ENCODE data around the gene CDC14C. TPM values are rescaled to one million over a fixed set of nuclear protein-coding genes. Genes with fewer than 3 reads are reported as not detected.

Gene CDC14C
- total RNA-seq, 4 donors from 2014 or later = not detected

- no peaks in the 10 kb centered on the region for H3K27me3 ChIP-seq
- WGBS, 2 donors (ENCODE audit: low coverage in 1 of 2) = 82 to 98% methylated on average over 2 of the region's 2 CpGs
- no peak overlapping the region for H3K4me3 ChIP-seq
- H3K9me3 ChIP-seq = no peaks in the 10 kb centered on the region
- in situ Hi-C loops (cut with MboI; ENCODE audit: low pct_ligation_motif_present in 1 of 4, low pct_unique_long_range_greater_than_20kb in 1 of 4, low sequenced_read_pairs in 3 of 4) (no loop called here), intact Hi-C loops (cut with DNase I; ENCODE audit: low total_unique reads) (no loop called here)
- H3K27ac ChIP-seq = no peak overlapping the region
- TF ChIP-seq POLR2A (IDR thresholded peaks at IDR 0.05) (no peak), CTCF (IDR thresholded peaks at IDR 0.05) (no peak), EP300 (IDR thresholded peaks at IDR 0.05; ENCODE audit: low read depth) (no peak), POLR2AphosphoS5 (IDR thresholded peaks at IDR 0.05) (no peak)
- DNase-seq = no peak
- H3K36me3 ChIP-seq = no peaks in the 10 kb centered on the region
- no peaks in the 10 kb centered on the region for H3K4me1 ChIP-seq
Measured at GRCh38 chr7:48931481-48931880, 7.1 kb downstream of the CDC14C start.

DNA sequence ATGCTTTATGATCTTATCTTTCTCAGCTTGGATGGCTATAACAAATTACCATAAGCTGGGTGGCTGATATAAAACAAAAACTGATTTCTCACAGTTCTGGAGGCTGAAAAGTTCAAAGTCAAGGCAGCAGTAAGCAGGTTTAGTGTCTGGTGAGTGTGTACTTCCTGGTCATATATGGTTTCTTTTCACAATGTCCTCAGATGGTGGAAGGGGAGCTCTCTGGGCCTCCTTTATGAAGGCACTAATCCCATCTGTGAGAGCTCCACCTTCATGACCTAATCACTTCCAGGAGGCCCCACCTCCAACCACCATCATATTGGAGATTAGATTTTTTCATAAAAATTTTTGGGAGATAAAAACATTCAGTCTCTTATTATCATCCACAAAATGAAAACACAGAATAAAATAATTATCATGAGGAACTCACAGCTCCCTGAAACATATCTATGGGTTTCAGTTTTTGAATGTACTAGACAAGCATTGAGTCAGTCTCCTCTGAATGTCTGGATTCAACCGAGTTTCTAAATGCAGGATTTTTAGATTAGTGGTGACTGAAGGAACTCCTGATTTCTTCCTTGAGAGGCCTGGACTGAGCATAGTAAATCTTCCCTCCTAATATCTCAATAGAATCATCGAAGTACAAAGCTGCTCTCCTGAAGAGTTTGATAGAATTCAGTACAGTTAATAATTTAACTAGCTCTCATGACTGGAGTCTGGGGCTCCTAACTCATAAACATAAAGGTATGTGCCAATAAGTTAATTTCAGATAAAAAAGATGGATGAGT is 8.0 kb downstream of the CDC14C start:
- Histone ChIP-seq H3K27ac (no peak overlapping the region), H3K36me3 (no peaks in the 10 kb centered on the region), H3K9me3 (no peaks in the 10 kb centered on the region), H3K4me3 (no peak overlapping the region), H3K27me3 (no peaks in the 10 kb centered on the region), H3K4me1 (no peaks in the 10 kb centered on the region)
- in situ Hi-C loops (cut with MboI; ENCODE audit: low pct_ligation_motif_present in 1 of 4, low pct_unique_long_range_greater_than_20kb in 1 of 4, low sequenced_read_pairs in 3 of 4) = no loop called here
- TF ChIP-seq EP300 (IDR thresholded peaks at IDR 0.05; ENCODE audit: low read depth) (no peak), CTCF (IDR thresholded peaks at IDR 0.05) (no peak), POLR2A (IDR thresholded peaks at IDR 0.05) (no peak), POLR2AphosphoS5 (IDR thresholded peaks at IDR 0.05) (no peak)
- 79 to 100% methylated on average over 1 to 2 of the region's 2 CpGs for WGBS, 2 donors (ENCODE audit: low coverage in 1 of 2)
- no peak for DNase-seq
- intact Hi-C loops (cut with DNase I; ENCODE audit: low total_unique reads) = no loop called here

DNA sequence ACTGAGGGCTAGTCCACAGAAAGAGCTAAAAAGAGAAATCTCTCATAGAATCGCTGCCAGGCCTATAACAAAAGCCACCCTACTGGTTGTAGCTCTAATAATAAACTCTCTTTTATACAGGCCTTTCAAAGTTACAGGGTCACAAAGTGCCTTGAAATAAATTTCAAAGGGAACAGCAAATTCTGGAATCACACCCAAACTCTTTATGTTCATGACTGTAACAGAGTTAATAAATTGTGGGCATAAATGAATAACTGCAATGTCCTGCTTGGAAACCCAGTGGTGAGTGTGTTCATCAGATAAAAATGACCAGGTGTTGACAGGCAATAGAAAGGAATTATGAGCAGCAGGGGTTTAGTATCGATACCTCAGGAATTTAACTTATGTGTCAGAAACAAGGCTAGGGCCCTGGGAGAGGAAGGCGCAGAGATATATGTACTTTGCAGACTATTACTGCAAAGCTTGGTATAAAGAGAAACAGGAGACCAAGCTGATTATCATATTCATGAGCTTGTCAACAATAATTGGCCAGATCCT is 9.3 kb downstream of the CDC14C start:
- 61 to 72% methylated on average over 3 of the region's 3 CpGs for WGBS, 2 donors (ENCODE audit: low coverage in 1 of 2)
- no peaks in the 10 kb centered on the region for H3K36me3 ChIP-seq
- H3K9me3 ChIP-seq = no peaks in the 10 kb centered on the region
- TF ChIP-seq POLR2A (IDR thresholded peaks at IDR 0.05) (no peak), CTCF (IDR thresholded peaks at IDR 0.05) (no peak), POLR2AphosphoS5 (IDR thresholded peaks at IDR 0.05) (no peak), EP300 (IDR thresholded peaks at IDR 0.05; ENCODE audit: low read depth) (no peak)
- H3K27ac ChIP-seq = no peak overlapping the region
- no peaks in the 10 kb centered on the region for H3K4me1 ChIP-seq
- in situ Hi-C loops (cut with MboI; ENCODE audit: low pct_ligation_motif_present in 1 of 4, low pct_unique_long_range_greater_than_20kb in 1 of 4, low sequenced_read_pairs in 3 of 4) = no loop called here
- intact Hi-C loops (cut with DNase I; ENCODE audit: low total_unique reads) = no loop called here
- no peaks in the 10 kb centered on the region for H3K27me3 ChIP-seq
- DNase-seq = no peak
- H3K4me3 ChIP-seq = no peak overlapping the region

GRCh38 chr7:48938539-48939295 is 14.4 kb downstream of the CDC14C start:
- TF ChIP-seq CTCF (IDR thresholded peaks at IDR 0.05) (no peak), EP300 (IDR thresholded peaks at IDR 0.05; ENCODE audit: low read depth) (no peak), POLR2AphosphoS5 (IDR thresholded peaks at IDR 0.05) (no peak), POLR2A (IDR thresholded peaks at IDR 0.05) (no peak)
- WGBS, 2 donors (ENCODE audit: low coverage in 1 of 2) = 59 to 68% methylated on average over 2 to 4 of the region's 4 CpGs
- in situ Hi-C loops (cut with MboI; ENCODE audit: low pct_ligation_motif_present in 1 of 4, low pct_unique_long_range_greater_than_20kb in 1 of 4, low sequenced_read_pairs in 3 of 4) = no loop called here

More at GRCh38 chr7:48938539-48939295, 14.4 kb downstream of the CDC14C start:
- no peak overlapping the region for H3K27ac ChIP-seq
- H3K36me3 ChIP-seq = no peaks in the 10 kb centered on the region
- H3K9me3 ChIP-seq = no peaks in the 10 kb centered on the region
- intact Hi-C loops (cut with DNase I; ENCODE audit: low total_unique reads) = no loop called here
- no peak overlapping the region for H3K4me3 ChIP-seq
- no peak for DNase-seq
- no peaks in the 10 kb centered on the region for H3K4me1 ChIP-seq
- no peaks in the 10 kb centered on the region for H3K27me3 ChIP-seq
